GM18520 (cell line): ENCODE results near the gene LRATD1.
"Not testable (repeated sequence)": the region's sequence is repeated elsewhere in the genome, so short reads cannot be mapped to it uniquely, and the experiment has no call there.

Source experiments
- ATAC-seq: cut with Tn5 transposase; IDR thresholded peaks from one replicate; pipeline ENCODE4 v1.9.1; 2021; ENCODE audit not compliant: unreplicated experiment

LRATD1 gene, protein sequence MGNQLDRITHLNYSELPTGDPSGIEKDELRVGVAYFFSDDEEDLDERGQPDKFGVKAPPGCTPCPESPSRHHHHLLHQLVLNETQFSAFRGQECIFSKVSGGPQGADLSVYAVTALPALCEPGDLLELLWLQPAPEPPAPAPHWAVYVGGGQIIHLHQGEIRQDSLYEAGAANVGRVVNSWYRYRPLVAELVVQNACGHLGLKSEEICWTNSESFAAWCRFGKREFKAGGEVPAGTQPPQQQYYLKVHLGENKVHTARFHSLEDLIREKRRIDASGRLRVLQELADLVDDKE

DNA sequence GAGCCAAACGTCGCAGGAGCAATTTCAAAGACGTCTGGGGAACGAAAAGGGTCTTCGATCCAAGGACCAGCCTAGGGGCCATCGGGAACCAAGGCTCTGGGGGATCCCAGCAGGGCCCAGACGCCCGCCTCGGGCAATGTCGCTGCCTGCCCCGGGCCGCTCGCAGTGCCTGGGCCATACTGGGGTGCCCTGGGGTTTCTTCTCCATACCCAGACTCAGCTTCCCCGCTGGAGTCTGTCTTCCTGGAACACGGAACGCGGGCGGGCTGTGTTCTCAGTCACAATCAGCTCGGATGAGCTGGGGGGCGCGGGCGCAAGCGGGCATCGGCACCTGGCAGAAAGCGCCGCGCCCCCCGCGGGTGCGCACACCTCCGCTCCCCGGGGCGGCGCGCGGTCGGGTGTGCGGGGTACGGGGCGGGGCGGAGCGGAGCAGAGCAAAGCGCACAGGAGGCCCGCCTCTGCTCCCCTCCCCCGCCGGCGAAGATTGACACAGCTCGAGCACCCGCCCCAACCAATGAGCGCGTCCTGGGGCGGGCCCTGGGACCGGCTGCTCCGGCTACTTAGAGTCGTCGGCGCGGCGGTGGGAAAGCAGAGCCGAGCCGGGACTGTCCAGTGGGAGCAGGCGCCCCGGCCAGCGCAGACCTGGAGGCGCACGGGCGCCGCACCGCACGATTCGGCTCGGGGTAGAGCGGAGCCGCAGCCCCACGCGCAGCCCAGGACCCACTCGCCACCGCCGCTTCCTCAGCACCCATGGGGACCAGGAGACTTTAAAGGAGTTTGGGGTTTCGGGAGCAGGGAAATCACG is at the start of gene LRATD1:
LRATD1 (plus strand) TSS at position 585 of the 804 bp plus-strand sequence. CDS start 1,263 bp downstream, outside the sequence.
- no peak for ATAC-seq

DNA sequence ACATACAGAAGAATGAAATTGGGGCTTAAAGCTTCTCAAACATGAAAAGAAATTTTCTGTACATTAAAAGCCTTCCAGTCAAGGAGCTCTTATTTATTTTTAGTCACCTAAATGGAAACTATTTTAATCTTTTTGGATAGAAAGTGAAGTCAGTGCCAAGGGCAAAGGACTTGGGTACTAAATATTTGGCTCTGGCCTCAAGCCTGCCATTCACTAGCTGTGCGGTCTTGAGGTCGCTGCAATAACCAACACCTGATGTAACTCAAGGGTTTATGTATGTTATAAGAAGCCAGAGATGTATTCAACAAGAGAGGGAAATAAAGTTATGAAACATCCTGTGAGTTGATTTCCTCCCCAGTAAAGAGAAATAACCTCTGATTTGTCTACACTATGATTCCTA is 49.5 kb upstream of the LRATD1 start:
- ATAC-seq, result no peak

DNA sequence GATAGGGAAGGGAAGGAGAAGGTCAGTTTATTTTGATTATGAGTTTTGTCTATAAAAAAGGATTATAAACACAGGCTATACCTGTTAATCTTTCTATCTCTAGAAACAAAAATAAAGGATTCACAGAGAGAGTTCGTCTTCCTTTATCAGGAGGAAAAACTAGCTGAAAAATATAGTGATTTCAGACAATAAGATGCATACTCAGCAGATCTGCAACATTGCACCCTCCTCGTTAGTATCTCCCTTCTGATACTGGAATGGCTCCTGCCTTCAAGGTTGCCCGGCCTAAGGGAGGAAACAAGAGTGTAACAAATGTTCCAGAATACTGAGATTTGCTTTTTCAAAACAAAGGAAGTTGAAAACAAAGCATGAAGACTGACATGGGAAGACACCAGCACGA is 48.7 kb upstream of the LRATD1 start:
- ATAC-seq, result no peak

DNA sequence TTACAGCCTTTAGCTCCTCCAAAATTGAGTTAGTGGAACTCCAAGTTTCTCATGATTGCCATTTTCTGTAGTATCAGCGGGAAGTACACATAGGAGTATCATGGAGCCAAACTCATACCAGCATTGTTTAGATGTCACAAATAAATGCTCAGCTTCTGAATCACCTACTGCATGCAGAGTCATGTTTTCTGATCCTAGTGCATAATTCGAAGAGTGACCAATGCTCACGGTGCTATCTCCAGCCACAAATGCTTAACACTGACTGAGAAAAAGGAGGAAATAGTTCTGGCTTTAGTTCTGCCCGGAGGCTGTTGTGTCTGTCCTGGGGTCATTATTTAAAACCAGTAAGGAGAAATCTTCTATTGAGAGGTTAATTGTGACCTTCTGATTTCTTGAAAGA is 45.4 kb upstream of the LRATD1 start:
- ATAC-seq, result no peak

DNA sequence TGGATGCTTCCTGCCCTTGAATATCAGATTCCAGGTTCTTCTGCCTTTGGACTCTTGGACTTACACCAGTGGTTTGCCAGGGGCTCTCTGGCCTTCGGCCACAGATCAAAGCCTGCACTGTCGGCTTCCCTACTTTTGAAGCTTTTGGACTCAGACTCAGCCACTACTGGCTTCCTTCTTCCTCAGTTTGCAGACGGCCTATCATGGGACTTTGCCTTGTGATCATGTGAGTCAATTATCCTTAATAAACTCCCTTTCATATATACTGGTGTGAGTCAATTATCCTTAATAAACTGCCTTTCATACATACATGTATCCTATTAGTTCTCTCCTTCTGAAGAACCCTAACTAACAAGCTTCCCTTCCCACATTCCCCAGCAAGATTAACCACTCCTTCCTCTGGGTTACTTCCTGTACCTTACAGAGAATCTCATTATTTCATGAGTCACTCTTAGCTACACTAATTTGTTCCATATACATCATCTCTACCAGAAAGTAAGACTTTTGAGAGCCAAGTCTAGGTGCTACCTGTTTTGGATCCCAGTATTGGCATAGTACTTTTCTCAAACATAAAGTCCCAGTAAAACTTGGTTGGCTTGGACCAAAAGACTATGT is 31.3 kb upstream of the LRATD1 start:
- ATAC-seq, result no peak

DNA sequence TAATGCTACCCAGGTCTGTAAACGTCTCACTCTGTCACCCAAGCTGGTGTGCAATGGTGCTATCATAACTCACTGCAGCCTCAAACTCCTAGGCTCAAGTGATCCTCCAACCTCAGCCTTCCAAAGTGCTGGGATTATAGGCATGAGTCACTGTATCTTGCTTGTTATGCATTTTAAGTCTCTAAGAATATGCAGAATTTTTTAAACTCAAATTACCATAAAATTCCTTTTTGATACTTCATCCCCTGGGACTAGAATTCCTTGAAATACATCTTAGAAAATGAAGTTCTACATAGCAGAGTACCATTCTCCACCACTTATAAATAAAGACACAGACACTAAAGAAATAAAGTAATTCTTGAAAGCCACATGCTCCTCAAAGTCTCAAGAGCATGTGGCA is 30.2 kb upstream of the LRATD1 start:
- no peak for ATAC-seq

DNA sequence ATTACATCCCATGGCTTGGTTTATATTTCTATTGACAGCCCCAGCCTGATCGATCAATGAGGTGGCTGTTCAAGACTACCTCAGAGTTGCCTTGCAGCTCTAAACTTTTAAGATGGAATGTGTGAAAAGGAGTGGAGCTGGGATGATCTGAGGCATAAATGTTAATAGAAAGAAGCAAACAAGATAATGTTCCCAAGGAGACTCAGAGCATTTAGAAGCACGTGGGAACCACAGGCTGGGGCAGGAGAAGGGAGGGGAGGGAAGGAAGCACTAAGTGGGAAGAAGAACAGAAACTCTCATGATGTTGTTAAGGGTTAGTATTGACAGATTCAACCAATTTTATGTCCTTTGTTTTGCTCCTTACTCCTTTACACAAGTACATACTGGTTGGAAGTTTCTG is 28.8 kb upstream of the LRATD1 start:
- no peak for ATAC-seq

DNA sequence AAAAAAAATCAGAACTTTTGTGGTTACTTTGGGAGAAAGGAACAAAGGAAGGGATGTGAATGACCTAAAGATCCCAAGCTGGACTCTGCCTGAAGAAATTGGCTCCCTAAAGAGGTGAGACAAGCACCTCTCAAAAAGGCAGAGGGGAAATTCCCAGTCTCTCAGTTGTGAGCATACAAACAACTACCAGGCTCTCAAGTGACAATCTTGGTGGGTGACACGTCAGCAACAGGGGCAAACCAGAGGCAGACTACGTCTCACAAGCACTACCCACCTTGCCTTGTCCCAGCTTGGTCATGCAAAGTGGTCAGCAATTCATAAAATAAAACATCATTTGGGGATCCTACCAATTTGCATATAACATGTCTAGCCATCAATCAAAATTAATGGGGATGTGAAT is 24.3 kb upstream of the LRATD1 start:
- ATAC-seq, result no peak

DNA sequence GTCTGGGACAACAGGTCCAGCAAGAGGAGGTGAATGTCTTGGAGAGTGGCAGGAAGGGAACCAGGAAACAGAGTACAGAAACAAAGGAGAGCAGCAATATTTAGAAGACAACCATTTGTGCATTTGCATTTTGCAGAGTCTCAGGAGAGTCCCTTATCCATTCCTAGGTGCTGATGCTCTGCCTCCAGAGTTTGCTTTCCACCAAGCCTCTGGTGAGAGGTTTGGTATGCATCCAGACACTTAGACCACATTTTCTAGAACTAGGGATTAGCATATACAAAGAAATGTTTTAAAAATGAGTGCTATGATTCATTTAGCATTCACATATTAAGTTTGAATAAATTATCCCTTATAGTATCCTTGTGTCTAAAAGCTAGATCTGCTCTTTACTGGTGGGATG is 18.5 kb upstream of the LRATD1 start:
- ATAC-seq, result no peak

DNA sequence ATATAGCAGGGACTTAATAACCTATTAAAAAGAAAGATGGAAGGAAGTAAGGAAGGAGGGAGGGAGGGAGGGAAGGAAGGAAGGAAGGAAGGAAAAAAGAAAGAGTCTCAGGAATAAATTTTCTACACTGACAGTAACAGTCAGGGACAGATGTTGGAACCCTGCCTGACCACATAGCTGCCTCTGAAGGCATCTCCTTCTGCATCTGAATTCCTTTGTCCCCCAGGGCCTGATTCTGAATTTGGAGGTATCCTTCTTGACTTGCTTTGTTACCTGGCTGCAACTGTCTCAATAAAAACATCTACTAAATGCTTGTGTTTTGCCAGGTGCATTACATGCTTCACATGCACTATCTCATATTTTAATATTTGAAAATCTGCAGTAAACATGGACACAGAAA is 17.4 kb upstream of the LRATD1 start:
- ATAC-seq, result no peak

DNA sequence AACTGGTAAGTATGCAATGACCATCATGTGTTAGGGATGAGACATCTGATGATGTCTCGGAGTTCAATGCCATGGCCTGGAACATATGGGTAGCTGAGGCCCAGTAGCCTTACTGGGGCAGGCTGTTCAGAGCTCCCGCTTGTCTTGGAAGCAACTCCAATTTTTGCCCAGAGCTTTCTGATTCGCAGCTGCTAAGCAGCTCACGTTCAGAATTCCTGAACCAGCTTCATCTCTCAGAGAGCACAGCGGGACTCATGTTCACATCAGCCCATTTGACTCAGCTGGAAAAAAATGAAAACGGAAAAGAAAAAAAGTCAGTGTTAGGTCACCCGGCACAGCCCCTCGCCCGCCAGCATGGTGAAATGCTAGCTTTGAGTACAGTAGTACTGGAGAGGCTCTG is 16.8 kb upstream of the LRATD1 start:
- ATAC-seq, result no peak

DNA sequence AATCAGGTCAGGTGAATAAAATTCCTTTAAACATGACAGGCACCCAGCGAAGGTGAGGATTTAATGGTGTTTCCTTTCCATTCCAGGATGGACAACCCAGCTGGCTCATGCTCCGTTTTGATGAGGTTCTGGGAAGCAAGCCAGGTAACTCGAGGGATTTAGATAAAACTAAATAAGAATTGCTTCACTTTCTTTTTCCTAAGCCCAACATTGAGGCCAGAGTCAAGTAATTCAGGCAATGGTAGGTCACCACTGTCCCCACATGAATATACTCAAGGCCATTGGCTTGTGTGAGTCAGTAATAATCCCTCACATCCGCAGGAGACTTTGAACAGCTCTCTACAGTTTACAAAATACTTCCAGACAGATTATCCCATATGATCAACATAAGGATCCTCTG is 16.2 kb upstream of the LRATD1 start:
- ATAC-seq, result no peak

DNA sequence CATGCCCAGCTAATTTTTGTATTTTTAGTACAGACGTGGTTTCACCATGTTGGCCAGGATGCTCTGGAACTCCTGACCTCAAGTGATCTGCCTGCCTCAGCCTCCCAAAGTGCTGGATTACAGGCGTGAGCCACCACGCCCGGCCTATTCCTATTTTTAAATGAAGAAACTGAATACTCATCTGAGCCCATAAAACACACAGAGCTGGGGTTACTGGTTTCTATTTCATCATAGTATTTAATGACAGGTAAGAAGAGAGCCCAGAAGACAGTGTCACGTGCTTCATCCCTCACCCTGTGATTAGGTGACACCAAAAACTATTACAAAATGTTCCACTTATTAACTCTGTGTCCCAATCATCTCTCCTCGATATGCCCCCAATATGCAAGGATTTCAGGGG is 15.6 kb upstream of the LRATD1 start:
- ATAC-seq, result no peak

DNA sequence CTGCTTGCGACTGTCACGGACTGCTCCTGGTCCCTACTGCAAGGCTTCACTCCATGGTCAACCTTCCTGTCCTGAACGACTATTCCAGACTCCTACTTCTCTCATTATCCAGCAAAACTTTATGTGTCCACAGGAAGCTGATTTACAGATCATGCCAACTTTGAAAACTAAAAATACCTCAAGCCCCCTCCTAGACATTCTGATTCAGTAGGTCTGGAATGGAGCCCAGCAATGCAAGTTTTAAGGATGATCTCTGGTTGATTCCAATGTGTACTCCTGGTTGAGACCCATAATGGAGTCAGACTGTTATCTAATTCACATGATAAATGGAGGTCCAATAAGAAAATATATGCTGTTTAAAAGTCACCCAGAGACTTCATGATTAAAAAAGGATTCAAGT is 13.1 kb upstream of the LRATD1 start:
- no peak for ATAC-seq

DNA sequence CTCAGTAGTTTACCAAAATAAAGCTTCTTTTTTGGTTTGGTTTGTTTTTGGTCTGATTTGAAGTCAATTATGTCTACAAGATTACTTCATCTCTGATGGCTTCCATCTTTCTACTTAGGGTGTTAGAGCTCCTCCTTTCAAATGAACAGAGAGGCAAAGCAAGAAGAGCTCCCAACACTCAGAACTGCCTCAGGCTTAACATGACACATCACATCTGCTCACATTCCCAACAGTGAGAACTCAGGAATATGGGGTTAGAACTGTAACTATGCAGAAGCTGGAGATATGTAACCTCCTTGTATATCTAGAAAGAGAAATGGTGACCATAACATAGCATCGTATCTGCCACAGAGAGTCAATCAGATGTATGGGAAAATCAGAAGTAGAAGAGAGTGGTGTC is 11.4 kb upstream of the LRATD1 start:
- ATAC-seq, result no peak

DNA sequence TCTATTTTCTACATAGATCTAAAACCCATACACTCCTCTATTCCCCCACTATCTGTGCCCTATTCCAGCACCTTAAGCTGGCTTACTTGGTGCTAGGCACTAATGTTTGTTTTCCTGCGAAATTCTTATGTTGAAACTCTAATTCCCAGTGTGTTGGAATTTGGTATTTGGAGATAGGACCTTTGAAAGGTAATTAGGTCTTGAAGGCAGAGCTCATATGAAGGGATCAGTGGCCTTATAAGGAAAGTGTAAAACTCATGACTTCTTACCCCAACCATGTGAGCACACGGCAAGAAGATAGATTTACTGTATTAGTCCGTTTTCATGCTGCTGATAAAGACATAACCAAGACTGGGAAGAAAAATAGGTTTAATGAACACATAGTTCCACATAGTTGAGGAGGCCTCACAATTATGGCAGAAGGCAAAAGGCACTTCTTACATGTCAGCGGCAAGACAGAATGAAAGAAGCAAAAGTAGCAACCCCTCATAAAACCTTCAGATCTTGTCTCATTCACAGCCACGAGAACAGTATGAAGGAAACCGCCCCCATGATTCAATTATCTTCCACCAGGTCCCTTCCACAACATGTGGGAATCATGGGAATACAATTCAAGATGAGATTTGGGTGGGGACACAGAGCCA is 10.5 kb upstream of the LRATD1 start:
- no peak for ATAC-seq

DNA sequence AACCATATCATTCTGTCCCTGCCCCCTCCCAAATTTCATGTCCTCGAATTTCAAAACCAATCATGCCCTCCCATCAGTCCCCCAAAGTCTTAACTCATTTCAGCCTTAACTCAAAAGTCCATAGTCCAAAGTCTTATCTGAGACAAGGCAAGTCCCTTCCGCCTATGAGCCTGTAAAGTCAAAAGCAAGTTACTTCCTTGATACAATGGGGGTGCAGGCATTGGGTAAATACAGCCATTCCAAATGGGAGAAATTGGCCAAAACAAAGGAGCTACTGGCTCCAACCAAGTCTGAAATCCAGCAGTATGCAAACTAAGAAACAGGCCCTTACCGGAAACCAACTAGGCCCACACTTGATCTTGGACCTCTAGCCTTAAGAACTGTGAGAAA is 10.0 kb upstream of the LRATD1 start:
- ATAC-seq, result not testable (repeated sequence)

DNA sequence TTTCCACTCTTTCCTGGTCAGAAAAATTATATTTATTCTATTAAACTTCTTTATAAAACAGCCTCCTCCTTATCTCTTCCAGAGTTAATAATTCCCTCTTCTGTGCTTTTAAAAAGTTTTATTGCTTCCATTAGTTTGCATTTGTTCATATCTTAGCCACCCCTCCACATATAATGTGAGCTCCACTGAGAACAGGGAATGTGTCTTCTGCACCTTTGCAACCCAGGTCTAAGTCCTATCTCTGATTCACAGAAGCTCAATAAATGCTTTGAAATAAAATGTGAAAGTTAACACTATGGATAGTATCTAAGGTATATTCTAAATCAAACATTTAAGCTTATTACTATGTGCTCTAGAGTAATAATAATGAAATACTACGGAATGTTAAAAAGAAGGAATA is 9.3 kb upstream of the LRATD1 start:
- ATAC-seq, result no peak

DNA sequence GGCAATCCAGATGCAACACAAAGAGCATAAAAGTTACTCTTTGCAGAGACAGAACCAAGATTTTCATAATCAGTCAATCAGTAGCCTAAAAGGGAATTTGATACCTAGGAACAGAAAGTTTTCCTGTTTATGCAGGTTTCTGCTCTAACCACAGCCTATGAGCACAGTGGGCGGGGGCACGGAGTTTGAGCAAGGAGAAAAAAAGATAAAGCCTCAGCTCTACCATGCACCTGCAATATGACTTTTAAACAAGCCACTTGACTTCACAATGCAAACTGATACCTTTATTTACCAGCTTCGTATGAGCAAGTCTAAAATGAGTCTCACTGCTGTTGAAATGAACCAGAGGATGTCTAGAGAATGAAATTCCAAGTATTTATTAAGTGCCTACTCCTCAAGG is 5.6 kb upstream of the LRATD1 start:
- ATAC-seq, result no peak

DNA sequence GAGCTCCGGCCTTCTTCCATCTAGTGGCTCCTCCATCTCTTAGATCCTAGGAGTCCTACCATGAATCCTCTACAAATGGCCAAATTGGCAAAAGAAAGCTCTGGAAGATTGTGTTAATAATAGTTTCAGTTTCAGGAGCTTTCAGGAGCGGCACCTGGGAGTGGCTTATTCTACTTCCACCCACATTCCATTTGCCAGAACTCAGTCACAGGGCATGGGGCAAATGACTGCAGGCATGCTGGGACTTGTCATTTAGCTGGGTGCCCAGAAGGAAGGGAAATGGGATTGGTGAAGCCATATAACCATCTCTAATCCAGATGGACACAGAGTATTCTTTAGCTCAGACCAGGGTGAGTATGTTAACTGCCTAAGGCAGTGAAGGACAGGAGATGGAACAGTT is 3.6 kb upstream of the LRATD1 start:
- no peak for ATAC-seq

DNA sequence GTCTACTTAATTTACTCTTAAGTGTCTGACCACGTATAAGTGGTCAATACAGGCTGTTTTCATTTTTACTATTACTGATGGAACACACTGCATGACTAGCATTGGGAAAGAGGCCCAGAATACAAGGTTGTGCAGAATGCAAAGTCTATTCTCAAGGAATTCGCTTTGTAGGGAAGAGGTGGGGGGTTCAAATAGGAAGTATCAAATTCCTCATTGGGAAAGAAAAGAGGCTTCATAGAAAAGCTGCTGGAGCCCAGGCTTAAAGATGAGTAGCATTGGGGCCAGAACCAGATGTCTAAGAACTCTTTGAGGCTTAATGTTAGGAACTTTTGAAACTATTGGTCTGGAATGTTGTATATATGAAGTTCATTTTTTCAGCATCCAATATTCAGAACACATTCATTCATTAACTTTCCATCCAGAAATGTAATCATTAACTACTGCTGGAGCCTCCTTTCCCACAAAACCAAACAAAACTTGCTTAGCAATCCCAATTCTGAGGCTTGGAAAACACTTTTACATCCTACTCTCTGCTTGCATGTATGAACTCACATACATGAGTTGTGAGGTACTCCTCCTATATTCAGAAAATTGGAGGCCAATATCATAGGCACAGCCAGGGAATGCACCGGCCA is 994 bp upstream of the LRATD1 start:
- no peak for ATAC-seq
